ENCODE data around the gene ZFYVE26.

- no peak for TF ChIP-seq EP300 (IDR thresholded peaks at IDR 0.05; ENCODE audit: low read depth)
- TF ChIP-seq POLR2A (IDR thresholded peaks at IDR 0.05) = no peak
- no peak for TF ChIP-seq CTCF (IDR thresholded peaks at IDR 0.05)
- no peak for TF ChIP-seq POLR2AphosphoS5 (IDR thresholded peaks at IDR 0.05)
These were observed 82.8 kb downstream of the ZFYVE26 start for GRCh38 chr14:67733616-67734015.
